ENCODE results near the gene CHD1L.

CHD1L gene

GRCh38 chr1:147247656-147248238 is 5.3 kb downstream of the CHD1L start:
- H3K4me3 ChIP-seq (ENCODE audit: low read depth, low read length, poor library complexity, severe bottlenecking): no peak overlapping the region
- peaks cover 7% of the 10 kb centered on the region for H3K36me3 ChIP-seq (ENCODE audit: insufficient read depth, low read length)
- peaks cover 8% of the 10 kb centered on the region; the same call in 1 of the 2 replicates for H3K9me3 ChIP-seq (ENCODE audit: low read length)
- no peak overlapping the region for H3K27ac ChIP-seq (ENCODE audit: low read depth, low read length, poor library complexity, severe bottlenecking)
- H3K79me2 ChIP-seq (ENCODE audit: insufficient read depth, low read length): peaks cover 85% of the 10 kb centered on the region
- no peak overlapping the region for H3K9ac ChIP-seq (ENCODE audit: low read length)
- no peaks in the 10 kb centered on the region for H3F3A ChIP-seq (ENCODE audit: insufficient read depth, low read length)
- H3K4me1 ChIP-seq (ENCODE audit: insufficient read depth, low read length, severe bottlenecking): peaks cover 31% of the 10 kb centered on the region
- no peaks in the 10 kb centered on the region for H4K20me1 ChIP-seq (ENCODE audit: insufficient read depth, low read length)
- H3K9me2 ChIP-seq (ENCODE audit: low read depth, low read length): no peaks in the 10 kb centered on the region
- TF ChIP-seq, protein P1, sequence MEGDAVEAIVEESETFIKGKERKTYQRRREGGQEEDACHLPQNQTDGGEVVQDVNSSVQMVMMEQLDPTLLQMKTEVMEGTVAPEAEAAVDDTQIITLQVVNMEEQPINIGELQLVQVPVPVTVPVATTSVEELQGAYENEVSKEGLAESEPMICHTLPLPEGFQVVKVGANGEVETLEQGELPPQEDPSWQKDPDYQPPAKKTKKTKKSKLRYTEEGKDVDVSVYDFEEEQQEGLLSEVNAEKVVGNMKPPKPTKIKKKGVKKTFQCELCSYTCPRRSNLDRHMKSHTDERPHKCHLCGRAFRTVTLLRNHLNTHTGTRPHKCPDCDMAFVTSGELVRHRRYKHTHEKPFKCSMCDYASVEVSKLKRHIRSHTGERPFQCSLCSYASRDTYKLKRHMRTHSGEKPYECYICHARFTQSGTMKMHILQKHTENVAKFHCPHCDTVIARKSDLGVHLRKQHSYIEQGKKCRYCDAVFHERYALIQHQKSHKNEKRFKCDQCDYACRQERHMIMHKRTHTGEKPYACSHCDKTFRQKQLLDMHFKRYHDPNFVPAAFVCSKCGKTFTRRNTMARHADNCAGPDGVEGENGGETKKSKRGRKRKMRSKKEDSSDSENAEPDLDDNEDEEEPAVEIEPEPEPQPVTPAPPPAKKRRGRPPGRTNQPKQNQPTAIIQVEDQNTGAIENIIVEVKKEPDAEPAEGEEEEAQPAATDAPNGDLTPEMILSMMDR (IDR thresholded peaks at IDR 0.05; ENCODE audit: low read length): no peak
- TF ChIP-seq EZH2 (IDR thresholded peaks at IDR 0.05; ENCODE audit: borderline replicate concordance, low read length): no peak
- H3K27me3 ChIP-seq (ENCODE audit: insufficient read depth, low read length): no peaks in the 10 kb centered on the region
- H3K4me2 ChIP-seq (ENCODE audit: low read length): no peak overlapping the region
- H2AFZ ChIP-seq (ENCODE audit: low read length): no peak overlapping the region

DNA sequence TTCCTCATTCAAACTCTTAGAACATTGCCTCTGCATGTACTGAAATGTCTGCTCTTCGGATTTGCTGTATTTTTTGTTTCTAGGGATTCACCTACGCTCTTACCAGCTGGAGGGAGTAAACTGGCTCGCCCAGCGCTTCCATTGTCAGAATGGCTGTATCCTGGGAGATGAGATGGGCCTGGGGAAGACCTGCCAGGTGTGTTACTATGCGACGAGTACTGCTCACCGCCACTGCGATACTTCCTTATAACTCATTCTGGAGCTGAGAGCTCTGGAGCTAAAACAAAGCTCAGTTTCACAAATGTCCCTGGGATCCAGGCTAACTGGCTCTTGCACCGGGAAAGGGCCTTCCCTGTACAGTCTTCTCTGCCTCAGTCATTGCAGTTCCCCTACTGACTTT is 10.1 kb downstream of the CHD1L start:
- Histone ChIP-seq H3K4me1 (ENCODE audit: insufficient read depth, low read length, severe bottlenecking) (peaks cover 3% of the 10 kb centered on the region), H3K27ac (ENCODE audit: low read depth, low read length, poor library complexity, severe bottlenecking) (no peak overlapping the region), H3K4me2 (ENCODE audit: low read length) (no peak overlapping the region), H3F3A (ENCODE audit: insufficient read depth, low read length) (no peaks in the 10 kb centered on the region), H3K4me3 (ENCODE audit: low read depth, low read length, poor library complexity, severe bottlenecking) (no peak overlapping the region), H2AFZ (ENCODE audit: low read length) (no peak overlapping the region), H3K9me3 (ENCODE audit: low read length) (peaks cover 6% of the 10 kb centered on the region; the same call in 1 of the 2 replicates), H3K27me3 (ENCODE audit: insufficient read depth, low read length) (no peaks in the 10 kb centered on the region), H4K20me1 (ENCODE audit: insufficient read depth, low read length) (no peaks in the 10 kb centered on the region), H3K79me2 (ENCODE audit: insufficient read depth, low read length) (peaks cover 49% of the 10 kb centered on the region), H3K9ac (ENCODE audit: low read length) (no peak overlapping the region), H3K36me3 (ENCODE audit: insufficient read depth, low read length) (peaks cover 41% of the 10 kb centered on the region), H3K9me2 (ENCODE audit: low read depth, low read length) (no peaks in the 10 kb centered on the region)
- TF ChIP-seq, protein P1 (IDR thresholded peaks at IDR 0.05; ENCODE audit: low read length): no peak
- TF ChIP-seq EZH2 (IDR thresholded peaks at IDR 0.05; ENCODE audit: borderline replicate concordance, low read length): no peak

- Histone ChIP-seq H3K4me3 (ENCODE audit: low read depth, low read length, poor library complexity, severe bottlenecking) (no peak overlapping the region), H3K9me2 (ENCODE audit: low read depth, low read length) (no peaks in the 10 kb centered on the region), H3K4me2 (ENCODE audit: low read length) (no peak overlapping the region), H3K4me1 (ENCODE audit: insufficient read depth, low read length, severe bottlenecking) (no peaks in the 10 kb centered on the region), H3K79me2 (ENCODE audit: insufficient read depth, low read length) (no peaks in the 10 kb centered on the region), H2AFZ (ENCODE audit: low read length) (no peak overlapping the region), H4K20me1 (ENCODE audit: insufficient read depth, low read length) (no peaks in the 10 kb centered on the region), H3K27ac (ENCODE audit: low read depth, low read length, poor library complexity, severe bottlenecking) (no peak overlapping the region), H3K27me3 (ENCODE audit: insufficient read depth, low read length) (no peaks in the 10 kb centered on the region), H3K36me3 (ENCODE audit: insufficient read depth, low read length) (peaks cover 75% of the 10 kb centered on the region), H3F3A (ENCODE audit: insufficient read depth, low read length) (no peaks in the 10 kb centered on the region), H3K9ac (ENCODE audit: low read length) (no peak overlapping the region), H3K9me3 (ENCODE audit: low read length) (no peaks in the 10 kb centered on the region)
- TF ChIP-seq, protein P1 (IDR thresholded peaks at IDR 0.05; ENCODE audit: low read length): no peak
- no peak for TF ChIP-seq EZH2 (IDR thresholded peaks at IDR 0.05; ENCODE audit: borderline replicate concordance, low read length)
Measured at GRCh38 chr1:147260956-147261355, 18.5 kb downstream of the CHD1L start.

All from OCI-LY1 (cell line).